Loucy (cell line): ENCODE measurements around the gene BAIAP3.

ENCODE experiments used
- EZH2phosphoT487 ChIP-seq: fragments of 200-600 bp; IDR thresholded peaks from 2 replicates; pipeline ENCODE4 v1.6.1; 2018; ENCODE audit warnings: antibody characterized with exemption, mild to moderate bottlenecking, moderate library complexity, borderline replicate concordance
- TF ChIP-seq, protein P1 (sequence below): fragments of 200-600 bp; sonication (generic); conservative IDR thresholded peaks from 2 replicates; pipeline ENCODE4 v1.5.1; 2014; ENCODE audit warnings: mild to moderate bottlenecking, antibody characterized with exemption, low read length

DNA sequence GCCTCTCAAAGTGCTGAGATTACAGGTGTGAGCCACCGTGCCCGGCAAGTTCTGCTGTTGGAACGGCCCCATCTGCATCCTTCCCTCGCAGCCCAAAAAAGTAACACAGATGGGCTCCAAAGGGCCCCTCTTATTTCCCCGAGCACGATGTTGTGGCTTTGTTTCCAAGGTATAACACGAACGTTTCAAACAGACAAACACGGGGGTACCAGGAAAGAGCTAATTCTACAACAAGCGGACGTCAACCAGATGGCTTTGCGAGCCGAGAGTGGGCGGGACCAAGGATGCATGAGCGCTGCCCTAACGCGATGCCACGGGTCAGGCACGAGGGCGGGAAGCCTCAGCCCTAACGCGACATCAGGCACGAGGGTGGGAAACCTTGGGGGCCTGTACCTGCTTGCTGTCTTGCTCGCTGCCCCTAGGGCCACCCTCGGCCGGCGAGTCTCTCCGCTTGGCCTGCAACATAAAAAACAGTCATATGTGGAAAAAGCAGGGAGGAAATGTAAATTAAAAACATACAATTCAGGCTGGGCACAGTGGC is 56.9 kb downstream of the BAIAP3 start:
- TF ChIP-seq, protein P1, sequence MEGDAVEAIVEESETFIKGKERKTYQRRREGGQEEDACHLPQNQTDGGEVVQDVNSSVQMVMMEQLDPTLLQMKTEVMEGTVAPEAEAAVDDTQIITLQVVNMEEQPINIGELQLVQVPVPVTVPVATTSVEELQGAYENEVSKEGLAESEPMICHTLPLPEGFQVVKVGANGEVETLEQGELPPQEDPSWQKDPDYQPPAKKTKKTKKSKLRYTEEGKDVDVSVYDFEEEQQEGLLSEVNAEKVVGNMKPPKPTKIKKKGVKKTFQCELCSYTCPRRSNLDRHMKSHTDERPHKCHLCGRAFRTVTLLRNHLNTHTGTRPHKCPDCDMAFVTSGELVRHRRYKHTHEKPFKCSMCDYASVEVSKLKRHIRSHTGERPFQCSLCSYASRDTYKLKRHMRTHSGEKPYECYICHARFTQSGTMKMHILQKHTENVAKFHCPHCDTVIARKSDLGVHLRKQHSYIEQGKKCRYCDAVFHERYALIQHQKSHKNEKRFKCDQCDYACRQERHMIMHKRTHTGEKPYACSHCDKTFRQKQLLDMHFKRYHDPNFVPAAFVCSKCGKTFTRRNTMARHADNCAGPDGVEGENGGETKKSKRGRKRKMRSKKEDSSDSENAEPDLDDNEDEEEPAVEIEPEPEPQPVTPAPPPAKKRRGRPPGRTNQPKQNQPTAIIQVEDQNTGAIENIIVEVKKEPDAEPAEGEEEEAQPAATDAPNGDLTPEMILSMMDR, result no peak
- TF ChIP-seq EZH2phosphoT487, result no peak
